Neural progenitor cell (in vitro differentiated cells): ENCODE measurements around the gene TACR1. TPM values are rescaled to one million over a fixed set of nuclear protein-coding genes. Genes with fewer than 3 reads are reported as not detected.

Source experiments
- DNase-seq: peaks from one replicate; pipeline ENCODE4 v3.0.0-alpha.2; 2016; ENCODE audit warnings: low spot score
- H2AFZ ChIP-seq: fragments of 200-600 bp; sonication (generic); replicated peaks from 2 replicates; pipeline ENCODE4 v1.6.1; 2016; ENCODE audit warnings: antibody characterized with exemption
- H3F3A ChIP-seq: fragments of 200-600 bp; sonication (generic); 2 replicates; pipeline ENCODE4 v1.6.1; 2016; ENCODE audit warnings: antibody characterized with exemption, low read depth
- H3K27ac ChIP-seq: fragments of 200-600 bp; sonication (generic); 2 replicates; pipeline ENCODE4 v1.5.1; 2016; ENCODE audit warnings: mild to moderate bottlenecking
- H3K27me3 ChIP-seq: fragments of 200-600 bp; sonication (generic); 2 replicates; pipeline ENCODE4 v1.6.1; 2016; ENCODE audit warnings: mild to moderate bottlenecking, moderate library complexity
- H3K36me3 ChIP-seq: fragments of 200-600 bp; sonication (generic); 2 replicates; pipeline ENCODE4 v1.5.1; 2016
- H3K4me1 ChIP-seq: fragments of 200-600 bp; sonication (generic); 2 replicates; pipeline ENCODE4 v1.6.1; 2016; ENCODE audit warnings: mixed run types
- H3K4me2 ChIP-seq: fragments of 200-600 bp; sonication (generic); 2 replicates; pipeline ENCODE4 v1.6.1; 2016
- H3K4me3 ChIP-seq: fragments of 200-600 bp; sonication (generic); 2 replicates; pipeline ENCODE4 v1.5.1; 2016
- H3K79me2 ChIP-seq: fragments of 200-600 bp; sonication (generic); 2 replicates; pipeline ENCODE4 v1.6.1; 2016; ENCODE audit warnings: low read depth
- H3K9ac ChIP-seq: fragments of 200-600 bp; sonication (generic); 2 replicates; pipeline ENCODE4 v1.6.1; 2016
- H3K9me3 ChIP-seq: fragments of 200-600 bp; sonication (generic); 2 replicates; pipeline ENCODE4 v1.5.1; 2016; ENCODE audit warnings: low read depth
- H4K20me1 ChIP-seq: fragments of 200-600 bp; sonication (generic); 2 replicates; pipeline ENCODE4 v1.6.1; 2016; ENCODE audit warnings: low read depth
- H3K27ac Mint-ChIP-seq: 3 replicates; pipeline ENCODE4 v1.8.0; 2021; ENCODE audit warnings: mixed read lengths
- H3K27me3 Mint-ChIP-seq: 2 replicates; pipeline ENCODE4 v1.8.0; 2022; ENCODE audit warnings: low read depth, mild to moderate bottlenecking, inconsistent platforms, moderate library complexity, mixed read lengths; ENCODE audit not compliant: insufficient read depth
- H3K36me3 Mint-ChIP-seq: 3 replicates; pipeline ENCODE4 v1.8.0; 2021; ENCODE audit warnings: mixed read lengths
- H3K4me1 Mint-ChIP-seq: 3 replicates; pipeline ENCODE4 v1.8.0; 2021; ENCODE audit warnings: mixed read lengths
- H3K4me3 Mint-ChIP-seq: 3 replicates; pipeline ENCODE4 v1.8.0; 2021; ENCODE audit warnings: mild to moderate bottlenecking, moderate library complexity, mixed read lengths
- H3K9me3 Mint-ChIP-seq: 3 replicates; pipeline ENCODE4 v1.8.0; 2020; ENCODE audit warnings: mixed read lengths
- CTCF ChIP-seq: fragments of 200-600 bp; sonication (generic); IDR thresholded peaks from 2 replicates; pipeline ENCODE4 v1.5.1; 2017; ENCODE audit warnings: antibody characterized with exemption, mild to moderate bottlenecking
- EZH2 ChIP-seq: fragments of 200-600 bp; sonication (generic); IDR thresholded peaks from 2 replicates; pipeline ENCODE4 v1.6.1; 2017; ENCODE audit warnings: antibody characterized with exemption, mild to moderate bottlenecking, moderate library complexity
- EZH2phosphoT487 ChIP-seq: fragments of 200-600 bp; sonication (generic); IDR thresholded peaks from 2 replicates; pipeline ENCODE4 v1.6.1; 2017; ENCODE audit warnings: antibody characterized with exemption
- total RNA-seq: library from RNA; depleted of rRNA; stranded (reverse); fragments of >200 nt; gene quantifications from 2 replicates; pipeline ENCODE4 v1.2.3, GENCODE V29; 2015; ENCODE audit warnings: low replicate concordance

The TACR1 gene
- total RNA-seq, 1 donor from 2014 or later = not detected

GRCh38 chr2:75033516-75033915, 165.8 kb downstream of the TACR1 start:
- no peak for TF ChIP-seq CTCF
- TF ChIP-seq EZH2 = no peak
- no peak for TF ChIP-seq EZH2phosphoT487
- Histone ChIP-seq H3K9me3 (no peaks in the 10 kb centered on the region), H3K4me3 (no peak overlapping the region), H3F3A (no peaks in the 10 kb centered on the region), H2AFZ (no peak overlapping the region), H3K79me2 (no peaks in the 10 kb centered on the region), H3K27me3 (no peaks in the 10 kb centered on the region), H3K27ac (no peak overlapping the region), H3K36me3 (no peaks in the 10 kb centered on the region), H3K4me2 (no peak overlapping the region), H3K4me1 (no peaks in the 10 kb centered on the region), H4K20me1 (no peaks in the 10 kb centered on the region), H3K9ac (no peak overlapping the region)
- DNase-seq = no peak
- H3K9me3 Mint-ChIP-seq = no peaks in the 10 kb centered on the region
- no peaks in the 10 kb centered on the region for H3K36me3 Mint-ChIP-seq
- no peak overlapping the region for H3K27ac Mint-ChIP-seq
- H3K27me3 Mint-ChIP-seq = no peaks in the 10 kb centered on the region
- no peak overlapping the region for H3K4me3 Mint-ChIP-seq
- no peaks in the 10 kb centered on the region for H3K4me1 Mint-ChIP-seq

- Histone ChIP-seq H4K20me1 (no peaks in the 10 kb centered on the region), H3K27ac (no peak overlapping the region), H3K9me3 (no peaks in the 10 kb centered on the region), H3K4me1 (no peaks in the 10 kb centered on the region), H3K79me2 (no peaks in the 10 kb centered on the region), H3F3A (no peaks in the 10 kb centered on the region), H3K4me2 (no peak overlapping the region), H3K4me3 (no peak overlapping the region), H3K9ac (no peak overlapping the region), H3K27me3 (no peaks in the 10 kb centered on the region), H3K36me3 (no peaks in the 10 kb centered on the region), H2AFZ (no peak overlapping the region)
- no peak overlapping the region for H3K4me3 Mint-ChIP-seq
- no peaks in the 10 kb centered on the region for H3K36me3 Mint-ChIP-seq
- DNase-seq = no peak
- no peak overlapping the region for H3K27ac Mint-ChIP-seq
- H3K4me1 Mint-ChIP-seq = no peaks in the 10 kb centered on the region
- TF ChIP-seq EZH2 (no peak), EZH2phosphoT487 (no peak), CTCF (no peak)
- H3K27me3 Mint-ChIP-seq = no peaks in the 10 kb centered on the region
- no peaks in the 10 kb centered on the region for H3K9me3 Mint-ChIP-seq
Observed at GRCh38 chr2:75031906-75032803, 167.2 kb downstream of the TACR1 start.

- no peak overlapping the region for H2AFZ ChIP-seq
- no peak overlapping the region for H3K4me2 ChIP-seq
- no peak overlapping the region for H3K27ac ChIP-seq
- H3K79me2 ChIP-seq = no peaks in the 10 kb centered on the region
- H3K4me3 ChIP-seq = no peak overlapping the region
- Mint-ChIP-seq H3K4me1 (no peaks in the 10 kb centered on the region), H3K9me3 (no peaks in the 10 kb centered on the region), H3K27me3 (no peaks in the 10 kb centered on the region), H3K27ac (no peak overlapping the region), H3K4me3 (no peak overlapping the region), H3K36me3 (no peaks in the 10 kb centered on the region)
- H3F3A ChIP-seq = no peaks in the 10 kb centered on the region
- no peaks in the 10 kb centered on the region for H4K20me1 ChIP-seq
- no peaks in the 10 kb centered on the region for H3K27me3 ChIP-seq
- no peaks in the 10 kb centered on the region for H3K9me3 ChIP-seq
- DNase-seq = no peak
- no peak for TF ChIP-seq EZH2phosphoT487
- no peak for TF ChIP-seq CTCF
- TF ChIP-seq EZH2 = no peak
- H3K4me1 ChIP-seq = no peaks in the 10 kb centered on the region
- H3K36me3 ChIP-seq = no peaks in the 10 kb centered on the region
- no peak overlapping the region for H3K9ac ChIP-seq
Observed at GRCh38 chr2:75031171-75031570, 168.1 kb downstream of the TACR1 start.
